Loucy (cell line): ENCODE measurements around the gene CRYBG3.

ENCODE experiments used
- H2AFZ ChIP-seq: fragments of 200-600 bp; sonication (generic); 2 replicates; pipeline ENCODE4 v1.6.0; 2016; ENCODE audit warnings: antibody characterized with exemption, mild to moderate bottlenecking, low read length, moderate library complexity
- H3F3A ChIP-seq: fragments of 200-600 bp; 2 replicates; pipeline ENCODE4 v1.6.0; 2016; ENCODE audit warnings: antibody characterized with exemption, low read depth, mild to moderate bottlenecking
- H3K27me3 ChIP-seq: fragments of 200-600 bp; sonication (generic); 2 replicates; pipeline ENCODE4 v1.6.1; 2014; ENCODE audit warnings: low read length, mild to moderate bottlenecking; ENCODE audit not compliant: insufficient read depth, poor library complexity, severe bottlenecking
- H3K36me3 ChIP-seq: fragments of 200-600 bp; sonication (generic); 2 replicates; pipeline ENCODE4 v1.6.1; 2016; ENCODE audit warnings: low read length; ENCODE audit not compliant: insufficient read depth
- H3K4me1 ChIP-seq: fragments of 200-600 bp; sonication (generic); 2 replicates; pipeline ENCODE4 v1.5.1; 2014; ENCODE audit warnings: low read length, mild to moderate bottlenecking; ENCODE audit not compliant: insufficient read depth, poor library complexity, severe bottlenecking
- H3K4me2 ChIP-seq: fragments of 200-600 bp; sonication (generic); 2 replicates; pipeline ENCODE4 v1.6.0; 2014; ENCODE audit warnings: antibody characterized with exemption, low read length, low read depth, mild to moderate bottlenecking; ENCODE audit not compliant: poor library complexity, severe bottlenecking
- H3K4me3 ChIP-seq: fragments of 200-600 bp; sonication (generic); 2 replicates; pipeline ENCODE4 v1.5.1; 2014; ENCODE audit warnings: low read length, mild to moderate bottlenecking, mixed read lengths; ENCODE audit not compliant: poor library complexity, severe bottlenecking
- H3K79me2 ChIP-seq: fragments of 200-600 bp; sonication (generic); 2 replicates; pipeline ENCODE4 v1.6.1; 2014; ENCODE audit warnings: low read length; ENCODE audit not compliant: insufficient read depth
- H3K9ac ChIP-seq: fragments of 200-600 bp; sonication (generic); 2 replicates; pipeline ENCODE4 v1.6.0; 2014; ENCODE audit warnings: mild to moderate bottlenecking, low read depth, low read length, moderate library complexity; ENCODE audit not compliant: poor library complexity, severe bottlenecking
- H3K9me2 ChIP-seq: fragments of 200-600 bp; sonication (generic); replicated peaks from 2 replicates; pipeline ENCODE4 v1.6.1; 2016; ENCODE audit warnings: low read depth, low read length, mixed read lengths
- H3K9me3 ChIP-seq: fragments of 200-600 bp; sonication (generic); 2 replicates; pipeline ENCODE4 v1.6.1; 2014; ENCODE audit warnings: mild to moderate bottlenecking, antibody characterized with exemption, low read length, low read depth; ENCODE audit not compliant: insufficient read depth
- H4K20me1 ChIP-seq: fragments of 200-600 bp; sonication (generic); 2 replicates; pipeline ENCODE4 v1.6.0; 2014; ENCODE audit warnings: antibody characterized with exemption, low read length, mild to moderate bottlenecking; ENCODE audit not compliant: insufficient read depth, poor library complexity, severe bottlenecking
- EZH2phosphoT487 ChIP-seq: fragments of 200-600 bp; IDR thresholded peaks from 2 replicates; pipeline ENCODE4 v1.6.1; 2018; ENCODE audit warnings: antibody characterized with exemption, mild to moderate bottlenecking, moderate library complexity, borderline replicate concordance
- TF ChIP-seq, protein P1 (sequence below): fragments of 200-600 bp; sonication (generic); conservative IDR thresholded peaks from 2 replicates; pipeline ENCODE4 v1.5.1; 2014; ENCODE audit warnings: mild to moderate bottlenecking, antibody characterized with exemption, low read length

Gene CRYBG3

DNA sequence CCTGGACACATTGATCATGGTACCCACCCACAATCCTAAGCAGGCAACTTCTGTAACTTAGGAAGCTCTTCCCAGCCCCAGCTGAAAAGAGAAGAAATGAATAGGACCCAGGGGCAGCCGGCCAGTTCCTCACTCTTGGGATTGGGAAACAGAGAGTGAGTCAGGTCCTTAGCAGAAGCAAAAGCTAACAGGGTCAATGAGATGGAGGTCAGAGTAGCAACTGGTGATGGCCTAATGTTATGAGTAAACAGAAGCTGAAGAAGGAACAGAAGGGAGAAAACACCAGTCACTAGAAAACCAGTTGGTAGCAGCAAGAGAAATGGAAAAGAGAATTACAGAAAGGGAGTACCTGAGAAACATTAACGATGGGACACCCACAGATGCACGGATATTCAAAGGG, 130.5 kb downstream of the CRYBG3 start:
- peaks cover 53% of the 10 kb centered on the region; the same call in 1 of the 2 replicates for H3K36me3 ChIP-seq

DNA sequence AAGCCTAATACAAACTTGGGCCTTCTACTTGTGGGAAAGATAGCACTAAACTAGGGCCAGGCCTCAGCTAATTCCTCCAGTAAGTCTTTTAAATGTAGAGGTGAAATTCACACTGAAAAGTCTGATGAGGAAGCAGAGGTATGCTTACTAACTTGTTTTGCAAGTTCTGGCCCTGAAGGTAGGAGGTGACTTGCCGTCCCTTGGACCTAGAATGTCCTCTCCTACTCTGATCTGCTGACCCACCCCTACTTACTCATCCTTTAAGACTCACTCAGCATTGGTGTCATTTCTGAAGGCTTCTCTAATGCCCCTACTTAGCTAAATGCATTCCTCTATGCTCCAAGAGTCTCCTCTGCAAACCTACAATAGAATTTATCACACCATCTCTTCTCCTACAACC, 131.1 kb downstream of the CRYBG3 start:
- H3K4me1 ChIP-seq: no peaks in the 10 kb centered on the region
- no peaks in the 10 kb centered on the region for H3K27me3 ChIP-seq
- H3K9ac ChIP-seq: no peak overlapping the region
- H3K4me3 ChIP-seq: no peak overlapping the region
- H3K79me2 ChIP-seq: no peaks in the 10 kb centered on the region
- H2AFZ ChIP-seq: no peak overlapping the region
- no peaks in the 10 kb centered on the region for H3F3A ChIP-seq
- no peaks in the 10 kb centered on the region for H4K20me1 ChIP-seq
- no peaks in the 10 kb centered on the region for H3K9me3 ChIP-seq
- peaks cover 53% of the 10 kb centered on the region; the same call in 1 of the 2 replicates for H3K36me3 ChIP-seq
- H3K4me2 ChIP-seq: no peak overlapping the region
- H3K9me2 ChIP-seq: no peaks in the 10 kb centered on the region
- TF ChIP-seq EZH2phosphoT487: no peak
- TF ChIP-seq, protein P1, sequence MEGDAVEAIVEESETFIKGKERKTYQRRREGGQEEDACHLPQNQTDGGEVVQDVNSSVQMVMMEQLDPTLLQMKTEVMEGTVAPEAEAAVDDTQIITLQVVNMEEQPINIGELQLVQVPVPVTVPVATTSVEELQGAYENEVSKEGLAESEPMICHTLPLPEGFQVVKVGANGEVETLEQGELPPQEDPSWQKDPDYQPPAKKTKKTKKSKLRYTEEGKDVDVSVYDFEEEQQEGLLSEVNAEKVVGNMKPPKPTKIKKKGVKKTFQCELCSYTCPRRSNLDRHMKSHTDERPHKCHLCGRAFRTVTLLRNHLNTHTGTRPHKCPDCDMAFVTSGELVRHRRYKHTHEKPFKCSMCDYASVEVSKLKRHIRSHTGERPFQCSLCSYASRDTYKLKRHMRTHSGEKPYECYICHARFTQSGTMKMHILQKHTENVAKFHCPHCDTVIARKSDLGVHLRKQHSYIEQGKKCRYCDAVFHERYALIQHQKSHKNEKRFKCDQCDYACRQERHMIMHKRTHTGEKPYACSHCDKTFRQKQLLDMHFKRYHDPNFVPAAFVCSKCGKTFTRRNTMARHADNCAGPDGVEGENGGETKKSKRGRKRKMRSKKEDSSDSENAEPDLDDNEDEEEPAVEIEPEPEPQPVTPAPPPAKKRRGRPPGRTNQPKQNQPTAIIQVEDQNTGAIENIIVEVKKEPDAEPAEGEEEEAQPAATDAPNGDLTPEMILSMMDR: no peak

More for the DNA sequence above, 130.5 kb downstream of the CRYBG3 start:
- H3K4me1 ChIP-seq: no peaks in the 10 kb centered on the region
- no peak overlapping the region for H3K9ac ChIP-seq
- no peaks in the 10 kb centered on the region for H3K27me3 ChIP-seq
- H3K9me2 ChIP-seq: no peaks in the 10 kb centered on the region
- H3F3A ChIP-seq: no peaks in the 10 kb centered on the region
- no peak overlapping the region for H3K4me3 ChIP-seq
- no peaks in the 10 kb centered on the region for H3K79me2 ChIP-seq
- H3K9me3 ChIP-seq: no peaks in the 10 kb centered on the region
- TF ChIP-seq, protein P1: no peak
- no peak for TF ChIP-seq EZH2phosphoT487
- H2AFZ ChIP-seq: no peak overlapping the region
- no peak overlapping the region for H3K4me2 ChIP-seq
- H4K20me1 ChIP-seq: no peaks in the 10 kb centered on the region

DNA sequence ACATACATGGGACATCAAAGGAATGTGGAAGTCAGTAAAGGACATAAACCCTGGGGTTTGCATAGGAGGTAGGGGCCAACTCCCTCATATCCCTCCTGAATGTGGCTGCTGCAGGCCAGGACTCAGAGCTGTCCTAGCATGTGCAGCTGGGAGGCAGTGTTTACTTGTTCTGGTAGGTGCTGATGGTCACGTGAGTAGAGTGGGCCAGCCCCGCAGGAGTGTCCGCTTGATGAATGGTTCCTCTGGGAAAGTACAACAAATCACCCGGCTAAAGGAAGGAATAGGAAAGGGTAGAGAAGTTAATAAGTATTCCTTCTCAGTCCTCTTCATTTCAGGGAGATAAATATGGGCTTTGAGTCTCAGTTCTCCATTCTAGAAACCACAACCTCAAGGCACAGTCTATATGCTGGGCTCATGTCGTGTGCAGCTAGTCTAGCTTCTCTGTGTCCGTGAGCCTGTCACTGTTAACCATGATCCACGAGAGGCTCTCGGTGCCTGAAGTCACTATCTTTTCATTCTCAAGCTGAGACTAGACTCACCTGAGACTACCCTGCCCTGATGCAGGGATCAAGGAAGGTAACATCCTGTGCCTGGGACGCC, 132.5 kb downstream of the CRYBG3 start:
- Histone ChIP-seq H3K4me2 (no peak overlapping the region), H3K9me2 (no peaks in the 10 kb centered on the region), H4K20me1 (no peaks in the 10 kb centered on the region), H2AFZ (no peak overlapping the region), H3K4me1 (peaks cover 9% of the 10 kb centered on the region), H3K9me3 (no peaks in the 10 kb centered on the region), H3K9ac (no peak overlapping the region), H3K4me3 (no peak overlapping the region), H3K36me3 (peaks cover 44% of the 10 kb centered on the region; the same call in 1 of the 2 replicates), H3F3A (no peaks in the 10 kb centered on the region), H3K79me2 (no peaks in the 10 kb centered on the region), H3K27me3 (no peaks in the 10 kb centered on the region)
- TF ChIP-seq, protein P1: no peak
- TF ChIP-seq EZH2phosphoT487: no peak
